ENCODE results near the gene TMEM196. TPM values are rescaled to one million over a fixed set of nuclear protein-coding genes. Genes with fewer than 3 reads are reported as not detected.

TMEM196 gene
- not detected for total RNA-seq
- long read RNA-seq, result 0 reads

GRCh38 chr7:19772841-19773760 lies at the start of gene TMEM196:
Gene TMEM196, minus strand, starts transcription at chr7:19773617. Its CDS starts 921 bp downstream, at chr7:19772696.
- peak; percentile 64 for ATAC-seq
- intact Hi-C loops (cut with DNase I), result no loop called here
- Histone ChIP-seq H3K4me1 (peaks cover 11% of the 10 kb centered on the region), H3K36me3 (no peaks in the 10 kb centered on the region), H3K9me3 (no peaks in the 10 kb centered on the region), H3K27ac (no peak within 1 kb of the TSS), H3K4me3 (no peak within 1 kb of the TSS), H3K27me3 (peaks cover 37% of the 10 kb centered on the region)
- TF ChIP-seq CTCF (IDR thresholded peaks at IDR 0.05), result no peak
- DNase-seq, result no peak

GRCh38 chr7:19816128-19816527 lies 42.7 kb upstream of the TMEM196 start:
- Histone ChIP-seq H3K27ac (no peak overlapping the region), H3K4me1 (no peaks in the 10 kb centered on the region), H3K27me3 (no peaks in the 10 kb centered on the region), H3K4me3 (no peak overlapping the region), H3K9me3 (no peaks in the 10 kb centered on the region), H3K36me3 (no peaks in the 10 kb centered on the region)
- intact Hi-C loops (cut with DNase I), result no loop called here
- ATAC-seq (no peak), DNase-seq (no peak)
- no peak for TF ChIP-seq CTCF (IDR thresholded peaks at IDR 0.05)

- intact Hi-C loops (cut with DNase I), result no loop called here
- Histone ChIP-seq H3K4me3 (no peak overlapping the region), H3K9me3 (no peaks in the 10 kb centered on the region), H3K4me1 (no peaks in the 10 kb centered on the region), H3K27ac (no peak overlapping the region), H3K27me3 (no peaks in the 10 kb centered on the region), H3K36me3 (no peaks in the 10 kb centered on the region)
- no peak for DNase-seq
- ATAC-seq, result no peak
- TF ChIP-seq CTCF (IDR thresholded peaks at IDR 0.05), result no peak
These were observed 42.1 kb upstream of the TMEM196 start for GRCh38 chr7:19815546-19815945.

GRCh38 chr7:19814776-19815175 lies 41.4 kb upstream of the TMEM196 start:
- DNase-seq (no peak), ATAC-seq (no peak)
- Histone ChIP-seq H3K4me1 (no peaks in the 10 kb centered on the region), H3K4me3 (no peak overlapping the region), H3K27ac (no peak overlapping the region), H3K27me3 (no peaks in the 10 kb centered on the region), H3K9me3 (no peaks in the 10 kb centered on the region), H3K36me3 (no peaks in the 10 kb centered on the region)
- intact Hi-C loops (cut with DNase I), result no loop called here
- no peak for TF ChIP-seq CTCF (IDR thresholded peaks at IDR 0.05)

GRCh38 chr7:19811386-19811785 lies 38.0 kb upstream of the TMEM196 start:
- no peak for DNase-seq
- no peaks in the 10 kb centered on the region for H3K36me3 ChIP-seq
- H3K9me3 ChIP-seq, result no peaks in the 10 kb centered on the region
- H3K27ac ChIP-seq, result no peak overlapping the region
- ATAC-seq, result no peak
- H3K4me1 ChIP-seq, result no peaks in the 10 kb centered on the region
- intact Hi-C loops (cut with DNase I), result no loop called here
- no peak overlapping the region for H3K4me3 ChIP-seq
- no peaks in the 10 kb centered on the region for H3K27me3 ChIP-seq
- no peak for TF ChIP-seq CTCF (IDR thresholded peaks at IDR 0.05)
